Activated CD4-positive, alpha-beta T cell treated with anti-CD3 and anti-CD28 coated beads, Interleukin-2, amount 50 U/mL, for 16 hours (primary cell): ENCODE results near the gene USP9X.
"Not testable (repeated sequence)": the region's sequence is repeated elsewhere in the genome, so short reads cannot be mapped to it uniquely, and the experiment has no call there.

Experiments
- DNase-seq: peaks from one replicate; pipeline ENCODE4 v3.0.0-alpha.2; 2020

Gene USP9X

GRCh38 chrX:41084893-41085511 lies at the start of gene USP9X:
Gene USP9X, plus strand, starts transcription at chrX:41085445. Its CDS starts 38,184 bp downstream, at chrX:41123629.
- peak; percentile 93 for DNase-seq

- DNase-seq = no peak
These were observed 49.7 kb upstream of the USP9X start for GRCh38 chrX:41035582-41035981.

GRCh38 chrX:41036668-41037326 lies 48.4 kb upstream of the USP9X start:
- no peak for DNase-seq

- DNase-seq = no peak
These were observed 42.0 kb upstream of the USP9X start for GRCh38 chrX:41043196-41043595.

- DNase-seq = no peak
These were observed 41.4 kb upstream of the USP9X start for GRCh38 chrX:41043674-41044345.

- DNase-seq = no peak
These were observed 39.2 kb upstream of the USP9X start for GRCh38 chrX:41045960-41046567.

- no peak for DNase-seq
These were observed 37.2 kb upstream of the USP9X start for GRCh38 chrX:41047878-41048534.

GRCh38 chrX:41050359-41050758 lies 34.9 kb upstream of the USP9X start:
- no peak for DNase-seq

GRCh38 chrX:41051288-41051687 lies 34.0 kb upstream of the USP9X start:
- no peak for DNase-seq

GRCh38 chrX:41055740-41056139 lies 29.5 kb upstream of the USP9X start:
- DNase-seq = no peak

GRCh38 chrX:41063276-41063675 lies 22.0 kb upstream of the USP9X start:
- not testable (repeated sequence) for DNase-seq

GRCh38 chrX:41064018-41064417 lies 21.2 kb upstream of the USP9X start:
- no peak for DNase-seq

- no peak for DNase-seq
These were observed 18.9 kb upstream of the USP9X start for GRCh38 chrX:41066391-41066790.

GRCh38 chrX:41066969-41067368 lies 18.3 kb upstream of the USP9X start:
- DNase-seq = no peak

GRCh38 chrX:41067721-41068120 lies 17.5 kb upstream of the USP9X start:
- no peak for DNase-seq

- DNase-seq = no peak
These were observed 8.5 kb upstream of the USP9X start for GRCh38 chrX:41076742-41077141.

- DNase-seq = no peak
These were observed 3.4 kb upstream of the USP9X start for GRCh38 chrX:41081821-41082220.

- DNase-seq = no peak
These were observed 2.5 kb upstream of the USP9X start for GRCh38 chrX:41082783-41083182.

GRCh38 chrX:41084044-41084892 lies 977 bp upstream of the USP9X start:
- peak; percentile 96 for DNase-seq

- DNase-seq = peak; percentile 78
These were observed 250 bp downstream of the USP9X start for GRCh38 chrX:41085512-41085877.

GRCh38 chrX:41085878-41086626 lies 807 bp downstream of the USP9X start:
- DNase-seq = peak; percentile 50

- no peak for DNase-seq
These were observed 1.3 kb downstream of the USP9X start for GRCh38 chrX:41086627-41086932.
